Measurements from ENCODE around the gene CNNM3. TPM values are rescaled to one million over a fixed set of nuclear protein-coding genes. Genes with fewer than 3 reads are reported as not detected.

Gene CNNM3
- total RNA-seq, 2 experiments from 2014 or later, result 13.5 to 18.6 TPM

DNA sequence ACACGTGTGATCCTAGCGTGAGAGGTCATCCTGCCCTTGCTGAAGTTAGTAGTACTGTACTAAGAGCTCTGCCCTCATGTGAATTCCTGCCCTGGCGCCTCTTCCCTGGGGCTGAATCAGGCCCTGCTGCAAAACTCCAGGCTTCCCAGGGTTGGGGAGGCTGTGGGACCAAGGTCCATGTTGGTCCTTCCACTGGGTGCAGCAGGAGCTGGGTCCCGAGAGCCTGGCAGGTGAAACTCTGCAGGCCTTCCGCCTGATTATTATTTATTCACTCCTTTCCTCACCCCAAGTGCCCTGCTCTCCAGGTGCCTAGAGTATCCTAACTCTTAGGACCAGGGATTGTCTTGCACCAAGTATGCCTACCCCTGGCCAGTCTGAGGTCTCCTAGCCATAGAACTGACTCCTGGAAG is 5.3 kb upstream of the CNNM3 start:
- DNase-seq (ENCODE audit: low spot score), result no peak
- H3K36me3 ChIP-seq (ENCODE audit: insufficient read depth, low read length), result no peaks in the 10 kb centered on the region

GRCh38 chr2:96811917-96812316 is 4.2 kb upstream of the CNNM3 start:
- no peak for DNase-seq (ENCODE audit: low spot score)
- POLR2A ChIA-PET, result no interaction called here
- peaks cover 11% of the 10 kb centered on the region for H3K4me1 ChIP-seq (ENCODE audit: insufficient read depth, low read length, poor library complexity, severe bottlenecking)
- no peak for TF ChIP-seq EZH2phosphoT487 (IDR thresholded peaks at IDR 0.05; ENCODE audit: borderline replicate concordance, low read depth, low read length)
- TF ChIP-seq, protein P1, sequence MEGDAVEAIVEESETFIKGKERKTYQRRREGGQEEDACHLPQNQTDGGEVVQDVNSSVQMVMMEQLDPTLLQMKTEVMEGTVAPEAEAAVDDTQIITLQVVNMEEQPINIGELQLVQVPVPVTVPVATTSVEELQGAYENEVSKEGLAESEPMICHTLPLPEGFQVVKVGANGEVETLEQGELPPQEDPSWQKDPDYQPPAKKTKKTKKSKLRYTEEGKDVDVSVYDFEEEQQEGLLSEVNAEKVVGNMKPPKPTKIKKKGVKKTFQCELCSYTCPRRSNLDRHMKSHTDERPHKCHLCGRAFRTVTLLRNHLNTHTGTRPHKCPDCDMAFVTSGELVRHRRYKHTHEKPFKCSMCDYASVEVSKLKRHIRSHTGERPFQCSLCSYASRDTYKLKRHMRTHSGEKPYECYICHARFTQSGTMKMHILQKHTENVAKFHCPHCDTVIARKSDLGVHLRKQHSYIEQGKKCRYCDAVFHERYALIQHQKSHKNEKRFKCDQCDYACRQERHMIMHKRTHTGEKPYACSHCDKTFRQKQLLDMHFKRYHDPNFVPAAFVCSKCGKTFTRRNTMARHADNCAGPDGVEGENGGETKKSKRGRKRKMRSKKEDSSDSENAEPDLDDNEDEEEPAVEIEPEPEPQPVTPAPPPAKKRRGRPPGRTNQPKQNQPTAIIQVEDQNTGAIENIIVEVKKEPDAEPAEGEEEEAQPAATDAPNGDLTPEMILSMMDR (conservative IDR thresholded peaks at IDR 0.05; ENCODE audit: low read length), result no peak
- no peak overlapping the region for H3K27ac ChIP-seq (ENCODE audit: low read depth, low read length, poor library complexity, severe bottlenecking)
- no peaks in the 10 kb centered on the region for H3K79me2 ChIP-seq (ENCODE audit: insufficient read depth, low read depth, low read length)
- H3K36me3 ChIP-seq (ENCODE audit: insufficient read depth, low read length), result no peaks in the 10 kb centered on the region
- no peaks in the 10 kb centered on the region for H3K9me3 ChIP-seq (ENCODE audit: low read length)
- CTCF ChIA-PET (ENCODE audit: unreplicated experiment), result no interaction called here
- H3K4me3 ChIP-seq (ENCODE audit: low read depth, low read length, poor library complexity, severe bottlenecking), result no peak overlapping the region
- H2AFZ ChIP-seq (ENCODE audit: low read length), result no peak overlapping the region
- H4K20me1 ChIP-seq (ENCODE audit: insufficient read depth, low read length), result no peaks in the 10 kb centered on the region
- no peak overlapping the region for H3K4me2 ChIP-seq (ENCODE audit: low read length)
- BruUV-seq (replicated peaks), result no TSS peak
- H3K9me2 ChIP-seq (ENCODE audit: insufficient read depth, low read length), result no peaks in the 10 kb centered on the region
- intact Hi-C loops (cut with micrococcal nuclease; ENCODE audit: unreplicated experiment), result no loop called here

More for the DNA sequence above, 5.3 kb upstream of the CNNM3 start:
- H2AFZ ChIP-seq (ENCODE audit: low read length), result no peak overlapping the region
- no TSS peak for BruUV-seq (replicated peaks)
- no peaks in the 10 kb centered on the region for H3K9me2 ChIP-seq (ENCODE audit: insufficient read depth, low read length)
- TF ChIP-seq EZH2phosphoT487 (IDR thresholded peaks at IDR 0.05; ENCODE audit: borderline replicate concordance, low read depth, low read length), result no peak
- TF ChIP-seq, protein P1 (conservative IDR thresholded peaks at IDR 0.05; ENCODE audit: low read length), result no peak
- intact Hi-C loops (cut with micrococcal nuclease; ENCODE audit: unreplicated experiment), result no loop called here
- no peak overlapping the region for H3K4me3 ChIP-seq (ENCODE audit: low read depth, low read length, poor library complexity, severe bottlenecking)
- H4K20me1 ChIP-seq (ENCODE audit: insufficient read depth, low read length), result no peaks in the 10 kb centered on the region
- no peak overlapping the region for H3K27ac ChIP-seq (ENCODE audit: low read depth, low read length, poor library complexity, severe bottlenecking)
- H3K4me1 ChIP-seq (ENCODE audit: insufficient read depth, low read length, poor library complexity, severe bottlenecking), result peaks cover 20% of the 10 kb centered on the region
- ChIA-PET CTCF (ENCODE audit: unreplicated experiment) (no interaction called here), POLR2A (no interaction called here)
- H3K79me2 ChIP-seq (ENCODE audit: insufficient read depth, low read depth, low read length), result no peaks in the 10 kb centered on the region
- no peak overlapping the region for H3K4me2 ChIP-seq (ENCODE audit: low read length)
- H3K9me3 ChIP-seq (ENCODE audit: low read length), result no peaks in the 10 kb centered on the region

GRCh38 chr2:96813656-96814055 is 2.4 kb upstream of the CNNM3 start:
- DNase-seq (ENCODE audit: low spot score), result no peak
- BruUV-seq (replicated peaks), result no TSS peak
- intact Hi-C loops (cut with micrococcal nuclease; ENCODE audit: unreplicated experiment), result no loop called here

More at GRCh38 chr2:96813656-96814055, 2.4 kb upstream of the CNNM3 start:
- H4K20me1 ChIP-seq (ENCODE audit: insufficient read depth, low read length), result peaks cover 11% of the 10 kb centered on the region
- no peaks in the 10 kb centered on the region for H3K9me3 ChIP-seq (ENCODE audit: low read length)
- ChIA-PET POLR2A (interaction anchor here (0.7 kb wide), 1 partner anchor 44 kb away, joined by 3 read pairs; the partner anchor contains the start of gene ANKRD39), CTCF (ENCODE audit: unreplicated experiment) (no interaction called here)
- H3K4me2 ChIP-seq (ENCODE audit: low read length), result no peak overlapping the region
- TF ChIP-seq, protein P1 (conservative IDR thresholded peaks at IDR 0.05; ENCODE audit: low read length), result no peak
- TF ChIP-seq EZH2phosphoT487 (IDR thresholded peaks at IDR 0.05; ENCODE audit: borderline replicate concordance, low read depth, low read length), result no peak
- H3K27ac ChIP-seq (ENCODE audit: low read depth, low read length, poor library complexity, severe bottlenecking), result no peak overlapping the region
- no peak overlapping the region for H2AFZ ChIP-seq (ENCODE audit: low read length)
- no peak overlapping the region for H3K4me3 ChIP-seq (ENCODE audit: low read depth, low read length, poor library complexity, severe bottlenecking)
- H3K36me3 ChIP-seq (ENCODE audit: insufficient read depth, low read length), result 0 out of 2 replicates have a peak, but pooled peaks cover 8% of the 10 kb centered on the region
- peaks cover 17% of the 10 kb centered on the region; the same call in 1 of the 2 replicates for H3K79me2 ChIP-seq (ENCODE audit: insufficient read depth, low read depth, low read length)
- peaks cover 25% of the 10 kb centered on the region for H3K4me1 ChIP-seq (ENCODE audit: insufficient read depth, low read length, poor library complexity, severe bottlenecking)
- no peaks in the 10 kb centered on the region for H3K9me2 ChIP-seq (ENCODE audit: insufficient read depth, low read length)
